ENCODE measurements around the gene DUSP16. TPM values are rescaled to one million over a fixed set of nuclear protein-coding genes. Genes with fewer than 3 reads are reported as not detected.

The DUSP16 gene
- total RNA-seq, 3 donors from 2014 or later (not counting 1 experiment from before 2014, with no cell fraction given), result 6.9 to 19.9 (median 10.0) TPM

DNA sequence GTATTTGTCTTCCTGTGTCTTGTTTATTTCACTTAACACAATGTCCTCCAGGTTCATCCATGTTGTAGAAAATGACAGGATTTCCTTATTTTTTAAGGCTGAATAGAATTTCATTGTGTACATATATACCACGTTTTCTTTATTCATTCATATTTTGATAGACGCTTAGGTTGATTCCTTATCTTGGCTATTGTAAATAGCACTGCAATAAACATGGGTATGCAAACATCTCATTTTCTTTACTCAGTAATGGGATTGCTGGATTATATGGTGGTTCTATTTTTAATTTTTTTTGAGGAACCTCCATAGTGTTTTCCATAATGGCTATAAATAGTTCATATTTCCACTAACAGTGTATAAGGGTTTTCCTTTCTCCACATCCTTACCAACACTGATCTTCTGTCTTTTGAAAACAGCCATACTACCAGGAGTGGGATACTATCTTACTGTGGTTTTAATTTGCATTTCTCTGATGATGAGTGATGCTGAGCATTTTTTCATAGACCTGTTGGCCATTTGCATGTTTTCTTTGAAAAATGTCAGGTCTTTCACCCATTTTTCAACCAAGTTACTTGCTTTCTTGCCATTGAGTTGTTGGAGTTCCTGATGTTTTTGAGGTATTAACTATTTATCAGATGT, 32.8 kb downstream of the DUSP16 start:
- H3K4me3 ChIP-seq (ENCODE audit: low read length), result no peak overlapping the region
- H3K27me3 ChIP-seq (ENCODE audit: control insufficient read depth, insufficient read depth, low read length), result no peaks in the 10 kb centered on the region
- TF ChIP-seq CTCF (IDR thresholded peaks at IDR 0.05), result no peak
- no peaks in the 10 kb centered on the region for H3K9me3 ChIP-seq (ENCODE audit: control insufficient read depth, insufficient read depth, low read length)
- no peak overlapping the region for H3K4me3 Mint-ChIP-seq
- H3K4me1 ChIP-seq (ENCODE audit: control insufficient read depth, insufficient read depth, low read length), result no peaks in the 10 kb centered on the region
- H3K27me3 Mint-ChIP-seq (ENCODE audit: low read depth in 2 of 2), result no peaks in the 10 kb centered on the region
- H3K4me1 Mint-ChIP-seq, result no peaks in the 10 kb centered on the region
- H3K9me3 Mint-ChIP-seq, result no peaks in the 10 kb centered on the region
- WGBS (ENCODE audit: insufficient coverage), result no CpG with 5 or more reads among the region's 2 CpGs
- intact Hi-C loops (cut with micrococcal nuclease), result no loop called here
- H3K36me3 Mint-ChIP-seq, result no peaks in the 10 kb centered on the region
- no peaks in the 10 kb centered on the region for H3K36me3 ChIP-seq (ENCODE audit: control insufficient read depth, insufficient read depth, low read length)
- H3K27ac ChIP-seq (ENCODE audit: low read length), result no peak overlapping the region
- H3K27ac Mint-ChIP-seq, result no peak overlapping the region
- no peak for DNase-seq
- no peak for ATAC-seq

GRCh38 chr12:12528361-12529270, 34.0 kb downstream of the DUSP16 start:
- no peak for TF ChIP-seq CTCF (IDR thresholded peaks at IDR 0.05)
- no peaks in the 10 kb centered on the region for H3K4me1 Mint-ChIP-seq
- Histone ChIP-seq H3K4me1 (ENCODE audit: control insufficient read depth, insufficient read depth, low read length) (no peaks in the 10 kb centered on the region), H3K4me3 (ENCODE audit: low read length) (no peak overlapping the region), H3K9me3 (ENCODE audit: control insufficient read depth, insufficient read depth, low read length) (no peaks in the 10 kb centered on the region), H3K27me3 (ENCODE audit: control insufficient read depth, insufficient read depth, low read length) (no peaks in the 10 kb centered on the region), H3K36me3 (ENCODE audit: control insufficient read depth, insufficient read depth, low read length) (no peaks in the 10 kb centered on the region), H3K27ac (ENCODE audit: low read length) (no peak overlapping the region)
- WGBS (ENCODE audit: insufficient coverage), result 84% methylated on average over 5 of the region's 6 CpGs
- no peak for ATAC-seq
- no peak overlapping the region for H3K4me3 Mint-ChIP-seq
- DNase-seq, result peak in 1 of 2 donors; percentile 18
- peak overlapping the region in 1 of 2 donors; percentile 3 for H3K27ac Mint-ChIP-seq
- H3K27me3 Mint-ChIP-seq (ENCODE audit: low read depth in 2 of 2), result no peaks in the 10 kb centered on the region
- H3K9me3 Mint-ChIP-seq, result no peaks in the 10 kb centered on the region
- no peaks in the 10 kb centered on the region for H3K36me3 Mint-ChIP-seq
- intact Hi-C loops (cut with micrococcal nuclease), result no loop called here

GRCh38 chr12:12527820-12528296, 34.8 kb downstream of the DUSP16 start:
- H3K9me3 ChIP-seq (ENCODE audit: control insufficient read depth, insufficient read depth, low read length), result no peaks in the 10 kb centered on the region
- Mint-ChIP-seq H3K27me3 (ENCODE audit: low read depth in 2 of 2) (no peaks in the 10 kb centered on the region), H3K4me1 (no peaks in the 10 kb centered on the region), H3K36me3 (no peaks in the 10 kb centered on the region), H3K27ac (peak overlapping the region in 1 of 2 donors; percentile 3), H3K4me3 (no peak overlapping the region), H3K9me3 (no peaks in the 10 kb centered on the region)
- DNase-seq (peak in 1 of 2 donors; percentile 45), ATAC-seq (no peak)
- WGBS (ENCODE audit: insufficient coverage), result 90% methylated on average over 4 of the region's 5 CpGs
- intact Hi-C loops (cut with micrococcal nuclease), result no loop called here
- no peaks in the 10 kb centered on the region for H3K36me3 ChIP-seq (ENCODE audit: control insufficient read depth, insufficient read depth, low read length)
- H3K4me3 ChIP-seq (ENCODE audit: low read length), result no peak overlapping the region
- H3K4me1 ChIP-seq (ENCODE audit: control insufficient read depth, insufficient read depth, low read length), result no peaks in the 10 kb centered on the region
- H3K27ac ChIP-seq (ENCODE audit: low read length), result no peak overlapping the region
- no peaks in the 10 kb centered on the region for H3K27me3 ChIP-seq (ENCODE audit: control insufficient read depth, insufficient read depth, low read length)
- TF ChIP-seq CTCF (IDR thresholded peaks at IDR 0.05), result no peak
